K562 (cell line): ENCODE results near the gene MAST4. TPM values are rescaled to one million over a fixed set of nuclear protein-coding genes. Genes with fewer than 3 reads are reported as not detected.

Source experiments
- RFX5 ChIP-seq: IDR thresholded peaks from 2 replicates; pipeline ENCODE4 v1.6.1; 2011; ENCODE audit warnings: low read depth, mild to moderate bottlenecking, improper control_type of control experiment, low read length
- ZNF184 ChIP-seq: sonication (generic); formaldehyde crosslinking; IDR thresholded peaks from 2 replicates; pipeline ENCODE4 v1.5.0; 2020; ENCODE audit warnings: missing genetic modification reagents
- ZNF318 ChIP-seq, 2 experiments: fragments of 450-650 bp; IDR thresholded peaks; 2 replicates each; pipeline ENCODE4 v1.6.1; 2016; ENCODE audit warnings: mild to moderate bottlenecking in 2 of 2, borderline replicate concordance in 1 of 2, low read depth in 1 of 2, moderate library complexity in 1 of 2
- ZNF717 ChIP-seq: fragments of 250-450 bp; sonication (Bioruptor Pico); IDR thresholded peaks from 2 replicates; pipeline ENCODE4 v1.5.0; 2021
- polyA plus RNA-seq, 8 experiments: library from polyadenylated mRNA; depleted of rRNA in 4 of 8; stranded (reverse) in 5 of 8; unstranded in 3 of 8; fragments of >200 nt; fragmentation: Nextera tagmentation in 2 of 8; fragmentation: Illumina TruSeq in 1 of 8; extraction: Ambion mirVana in 2 of 8; extraction: Trizol in 1 of 8; gene quantifications; 2 replicates each; pipeline versions ENCODE4 v1.2.1 to v1.2.3, GENCODE V29; 2011 to 2014; ENCODE audit warnings: inconsistent platforms in 1 of 8, missing spikeins in 1 of 8
- total RNA-seq, 7 experiments: library from RNA; depleted of rRNA in 6 of 7; stranded (reverse); fragments of >200 nt in 6 of 7; fragmentation: Illumina TruSeq in 2 of 7; extraction: Trizol in 2 of 7; gene quantifications; 2 replicates each; pipeline versions ENCODE4 v1.2.1 to v1.2.3, GENCODE V29; 2011 to 2021; ENCODE audit warnings: low replicate concordance in 1 of 7

Gene MAST4
- total and polyA plus RNA-seq, 9 of the 15 experiments (the other 6 are each of a cell fraction or from before 2014, with no cell fraction given): 0.88 to 10.1 (median 5.2) TPM

GRCh38 chr5:66867618-66868322 lies 271.6 kb downstream of the MAST4 start (continued):
- TF ChIP-seq ZNF318 (IDR thresholded peaks at IDR 0.05; ENCODE audit: borderline replicate concordance in 1 of 2, low read depth in 1 of 2) (no peak), ZNF717 (CRISPR knock-in tag) (no peak), RFX5 (no peak), ZNF184 (CRISPR knock-in tag) (no peak)
